Adrenal gland (tissue), 12 donors: ENCODE measurements around the gene ZIK1. TPM values are rescaled to one million over a fixed set of nuclear protein-coding genes. Genes with fewer than 3 reads are reported as not detected.
A peak's percentile ranks its signal among the peaks of the same experiment; 100 is the strongest.

Experiments
- DNase-seq, 7 donors: peaks; one replicate each; pipeline ENCODE4 v3.0.0-alpha.2; 2019 to 2020
- H3K27ac ChIP-seq, 5 donors: fragments of 200-600 bp; sonication (generic) in 4 of 5; 1 replicate in 3 of 5; 2 replicates in 2 of 5; pipeline versions ENCODE4 v1.5.1 to v1.8.0; 2016 to 2020; ENCODE audit warnings: mild to moderate bottlenecking in 1 of 5
- H3K27me3 ChIP-seq: fragments of 200-600 bp; 2 replicates; pipeline ENCODE4 v1.8.0; 2021
- H3K36me3 ChIP-seq, 2 donors: fragments of 200-600 bp; replicated peaks in 1 of 2; 1 replicate in 1 of 2; 2 replicates in 1 of 2; pipeline versions ENCODE4 v1.5.1 to v1.8.0; 2018 to 2022
- H3K4me1 ChIP-seq, 2 donors: fragments of 200-600 bp; replicated peaks in 1 of 2; 1 replicate in 1 of 2; 2 replicates in 1 of 2; pipeline versions ENCODE4 v1.5.1 to v1.8.0; 2018 to 2021
- H3K4me3 ChIP-seq, 4 donors: fragments of 200-600 bp; sonication (generic) in 3 of 4; one replicate each; pipeline ENCODE4 v1.5.1; 2016 to 2018
- H3K9me3 ChIP-seq, 3 donors: fragments of 200-600 bp; sonication (generic) in 1 of 3; replicated peaks in 1 of 3; 1 replicate in 2 of 3; 2 replicates in 1 of 3; pipeline versions ENCODE4 v1.5.1 to v1.8.0; 2016 to 2021
- POLR2A ChIP-seq, 2 donors: fragments of 450-650 bp; IDR thresholded peaks; one replicate each; pipeline ENCODE4 v1.6.1; 2017; ENCODE audit warnings: antibody characterized with exemption in 2 of 2, mild to moderate bottlenecking in 2 of 2, moderate library complexity in 1 of 2
- WGBS, 4 donors: extraction: QIAGEN DNeasy Blood & Tissue Kit in 2 of 4; methylation state at CpG; one replicate each; pipeline versions ENCODE4 v1.1.5 to v1.1.7; 2013 to 2017; 5-methylcytosine and 5-hydroxymethylcytosine counted together
- intact Hi-C, 2 donors: fragments of 100-400 bp; cut with DNase I; formaldehyde crosslinking; loops; one replicate each; pipeline versions ENCODE4 v1.14.1 to v1.15.0; 2022 to 2023
- polyA plus RNA-seq, 3 donors: library from polyadenylated mRNA; stranded (reverse); fragments of 200-250 nt in 2 of 3; fragments of 350-450 nt in 1 of 3; fragmentation: Illumina TruSeq in 1 of 3; extraction: RNeasy Lipid Tissue Mini Kit (QIAGEN cat#74804) in 1 of 3; gene quantifications; one replicate each; pipeline ENCODE4 v1.2.3, GENCODE V29; 2013 to 2014
- total RNA-seq, 9 donors: library from RNA; depleted of rRNA in 4 of 9; stranded (reverse); fragments of >200 nt in 4 of 9; fragments of 120-200 nt in 1 of 9; fragmentation: NEBNext Ultra II Directional in 1 of 9; extraction: Animal tissue kit (Norgen Biotek cat#: 25700) in 1 of 9; gene quantifications; one replicate each; pipeline versions ENCODE4 v1.1.0 to v1.2.4, GENCODE V29; 2013 to 2023
- TF ChIP-seq, protein P1 (sequence below), 6 experiments: fragments of 450-650 bp in 4 of 6; fragments of 200-600 bp in 2 of 6; sonication (generic) in 1 of 6; IDR thresholded peaks; 1 replicate in 5 of 6; 2 replicates in 1 of 6; pipeline versions ENCODE4 v1.5.1 to v1.8.0; 2016 to 2021; ENCODE audit warnings: antibody characterized with exemption in 6 of 6, mild to moderate bottlenecking in 2 of 6, moderate library complexity in 1 of 6
- donor health status: healthy with polysubstance abuse.
- donor health status: Bipolar disorder and iron deficiency.
- donor health status: DM: yes; HTN: yes; CAD: no.
- donor health status: DM: no; HTN: no; CAD: no.
- donor health status: DM: no; HTN: no; CAD: no.
- donor health status: DM: yes; HTN: yes; CAD: no.

Gene ZIK1
- total and polyA plus RNA-seq, 12 donors, result 1.5 to 10.5 (median 5.0) TPM

DNA sequence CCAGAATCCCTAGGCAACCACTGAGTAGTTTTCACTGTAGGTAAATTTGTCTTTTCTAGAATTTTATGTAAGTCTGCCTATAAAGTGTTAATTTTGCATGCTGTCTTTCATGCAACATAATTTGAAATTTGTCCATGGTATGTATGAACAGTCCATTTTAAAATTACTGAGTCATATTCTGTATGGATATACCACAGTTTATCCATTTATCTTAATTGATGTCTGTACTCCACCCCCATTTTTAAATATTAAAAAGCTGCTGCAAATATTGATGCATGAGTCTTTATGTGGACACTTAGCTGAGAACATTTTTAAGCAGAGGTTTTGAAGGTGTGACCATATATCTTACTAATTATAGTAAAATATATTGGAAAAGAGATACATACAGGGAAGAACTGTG lies 39.1 kb downstream of the ZIK1 start:
- peaks cover 0 to 24% of the 10 kb centered on the region in 2 donors for H3K36me3 ChIP-seq
- intact Hi-C loops, result no loop called here
- peaks cover 0 to 85% (median 10%) of the 10 kb centered on the region in 3 donors for H3K9me3 ChIP-seq

DNA sequence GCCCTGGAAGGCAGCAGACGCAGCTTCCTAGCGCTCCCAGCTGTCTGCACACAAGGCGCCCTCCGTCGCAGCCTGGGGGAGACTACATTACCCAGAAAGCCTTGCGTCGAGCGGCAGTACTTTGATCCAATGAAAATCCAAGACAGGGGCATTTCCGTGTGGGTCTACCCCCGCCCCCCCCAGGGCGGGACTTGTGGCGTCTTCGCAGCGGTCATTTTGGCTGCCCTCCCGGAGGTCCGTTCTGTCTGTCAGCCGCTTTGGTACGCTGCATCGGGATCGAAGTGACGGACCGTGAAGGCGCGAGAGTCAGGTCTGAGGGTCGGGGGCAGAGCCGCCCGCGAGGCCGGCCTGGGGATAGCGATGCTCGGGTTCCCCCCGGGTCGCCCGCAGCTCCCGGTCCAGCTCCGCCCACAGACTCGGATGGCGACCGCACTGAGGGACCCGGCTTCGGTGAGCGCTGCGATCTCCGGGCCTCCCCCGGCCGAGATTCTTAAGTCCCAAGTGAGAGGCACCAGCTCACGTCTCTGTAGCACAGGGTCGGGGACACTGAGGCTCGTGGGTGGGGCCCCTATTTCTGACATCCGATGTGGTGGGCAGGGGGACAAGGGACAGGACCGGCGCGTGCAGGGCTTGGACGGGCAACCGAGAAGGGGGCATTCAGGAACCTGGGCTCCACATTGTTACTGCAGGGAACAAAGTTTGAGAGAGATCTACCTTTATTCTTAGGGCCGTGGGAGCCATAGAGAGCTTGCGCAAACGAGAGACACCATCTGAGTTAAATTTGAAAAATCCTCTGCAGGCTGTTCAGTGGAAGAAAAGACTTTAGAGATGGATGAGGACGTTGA lies 49.3 kb downstream of the ZIK1 start, which contains the start of gene ZNF211:
ZNF211 (plus strand) TSS at position 182 of the 845 bp plus-strand sequence; CDS start at position 361, 179 bp downstream.
- Histone ChIP-seq H3K36me3 (peaks cover 0 to 4% of the 10 kb centered on the region in 2 donors), H3K27ac (peak within 1 kb of the TSS in 4 of 5 donors; percentile 55 to 89 (median 66)), H3K27me3 (no peaks in the 10 kb centered on the region), H3K9me3 (peaks cover 0 to 13% (median 3%) of the 10 kb centered on the region in 3 donors), H3K4me3 (peak within 1 kb of the TSS; percentile 57 to 77 (median 70)), H3K4me1 (peaks cover 6 to 7% of the 10 kb centered on the region in 2 donors)
- TF ChIP-seq, protein P1, sequence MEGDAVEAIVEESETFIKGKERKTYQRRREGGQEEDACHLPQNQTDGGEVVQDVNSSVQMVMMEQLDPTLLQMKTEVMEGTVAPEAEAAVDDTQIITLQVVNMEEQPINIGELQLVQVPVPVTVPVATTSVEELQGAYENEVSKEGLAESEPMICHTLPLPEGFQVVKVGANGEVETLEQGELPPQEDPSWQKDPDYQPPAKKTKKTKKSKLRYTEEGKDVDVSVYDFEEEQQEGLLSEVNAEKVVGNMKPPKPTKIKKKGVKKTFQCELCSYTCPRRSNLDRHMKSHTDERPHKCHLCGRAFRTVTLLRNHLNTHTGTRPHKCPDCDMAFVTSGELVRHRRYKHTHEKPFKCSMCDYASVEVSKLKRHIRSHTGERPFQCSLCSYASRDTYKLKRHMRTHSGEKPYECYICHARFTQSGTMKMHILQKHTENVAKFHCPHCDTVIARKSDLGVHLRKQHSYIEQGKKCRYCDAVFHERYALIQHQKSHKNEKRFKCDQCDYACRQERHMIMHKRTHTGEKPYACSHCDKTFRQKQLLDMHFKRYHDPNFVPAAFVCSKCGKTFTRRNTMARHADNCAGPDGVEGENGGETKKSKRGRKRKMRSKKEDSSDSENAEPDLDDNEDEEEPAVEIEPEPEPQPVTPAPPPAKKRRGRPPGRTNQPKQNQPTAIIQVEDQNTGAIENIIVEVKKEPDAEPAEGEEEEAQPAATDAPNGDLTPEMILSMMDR (IDR thresholded peaks at IDR 0.05), result no peak
- TF ChIP-seq POLR2A (IDR thresholded peaks at IDR 0.05), result peak in 1 of 2 donors; percentile 40
- intact Hi-C loops, result no loop called here
- WGBS, 4 donors, result 1 to 3% (median 1%) methylated on average over 33 to 59 of the region's 59 CpGs
- peak; percentile 91 to 97 (median 95) for DNase-seq

More for the DNA sequence above, 39.1 kb downstream of the ZIK1 start:
- Histone ChIP-seq H3K27me3 (no peaks in the 10 kb centered on the region), H3K4me1 (no peaks in the 10 kb centered on the region), H3K4me3 (no peak overlapping the region), H3K27ac (no peak overlapping the region)
- no peak for DNase-seq
- no peak for TF ChIP-seq POLR2A (IDR thresholded peaks at IDR 0.05)
- TF ChIP-seq, protein P1 (IDR thresholded peaks at IDR 0.05), result no peak

DNA sequence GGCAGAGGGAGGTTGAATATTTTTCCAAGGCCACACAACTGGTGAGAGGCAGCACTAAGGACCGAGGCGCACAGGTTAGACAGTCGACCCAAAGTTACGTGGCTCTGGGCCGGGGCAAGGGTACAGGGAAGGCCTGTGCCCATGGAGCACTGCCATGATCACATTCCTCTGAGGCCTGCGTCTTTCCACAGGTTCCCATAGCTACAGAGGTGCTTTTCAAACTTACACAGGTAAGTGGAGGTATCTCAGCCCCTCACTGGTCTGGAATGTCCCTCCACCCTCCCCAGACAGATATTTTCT lies 49.8 kb downstream of the ZIK1 start:
- DNase-seq, result peak in 5 of 7 donors; percentile 10 to 49 (median 23)
- intact Hi-C loops, result no loop called here
- Histone ChIP-seq H3K4me1 (peaks cover 6 to 7% of the 10 kb centered on the region in 2 donors), H3K36me3 (peaks cover 0 to 4% of the 10 kb centered on the region in 2 donors), H3K4me3 (peak overlapping the region in 3 of 4 donors; percentile 69 to 77 (median 72)), H3K27me3 (no peaks in the 10 kb centered on the region), H3K9me3 (peaks cover 0 to 19% (median 3%) of the 10 kb centered on the region in 3 donors), H3K27ac (peak overlapping the region in 1 of 5 donors; percentile 89)
- TF ChIP-seq POLR2A (IDR thresholded peaks at IDR 0.05), result no peak
- TF ChIP-seq, protein P1 (IDR thresholded peaks at IDR 0.05), result no peak
- 38 to 50% (median 45%) methylated on average over 5 to 6 of the region's 6 CpGs for WGBS, 4 donors

DNA sequence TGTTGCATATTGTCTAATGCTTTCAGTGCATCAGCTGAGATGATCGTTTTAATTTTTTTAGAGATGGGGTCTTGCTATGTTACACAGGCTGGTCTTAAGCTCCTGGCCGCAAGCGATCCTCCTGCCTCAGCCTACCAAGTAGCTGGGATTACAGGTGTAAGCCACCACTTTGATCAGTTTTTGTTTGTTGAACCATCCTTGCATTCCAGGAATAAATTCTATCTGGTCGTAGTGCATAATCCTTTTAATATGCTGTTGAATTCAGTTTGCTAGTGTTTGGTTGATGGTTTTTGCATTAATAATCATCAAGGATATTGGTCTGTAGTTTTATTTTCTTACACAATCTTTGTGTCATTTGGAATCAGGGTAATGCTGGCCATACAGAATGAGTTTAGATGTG lies 53.4 kb downstream of the ZIK1 start:
- 97 to 98% (median 98%) methylated on average over 4 of the region's 4 CpGs for WGBS, 4 donors
- intact Hi-C loops, result no loop called here

More for the DNA sequence above, 53.4 kb downstream of the ZIK1 start:
- H3K9me3 ChIP-seq, result peaks cover 0 to 29% (median 3%) of the 10 kb centered on the region in 3 donors
- H3K36me3 ChIP-seq, result peaks cover 0 to 32% of the 10 kb centered on the region in 2 donors
- no peak for TF ChIP-seq POLR2A (IDR thresholded peaks at IDR 0.05)
- TF ChIP-seq, protein P1 (IDR thresholded peaks at IDR 0.05), result no peak
- no peaks in the 10 kb centered on the region for H3K27me3 ChIP-seq
- no peak for DNase-seq
- no peak overlapping the region for H3K4me3 ChIP-seq
- no peak overlapping the region for H3K27ac ChIP-seq
- peaks cover 6 to 7% of the 10 kb centered on the region in 2 donors for H3K4me1 ChIP-seq
